Mucosa of descending colon (tissue), 3 donors: Measurements from ENCODE around the gene EFCAB7. TPM values are rescaled to one million over a fixed set of nuclear protein-coding genes. Genes with fewer than 3 reads are reported as not detected.

Experiments used
- ATAC-seq: fragments of 200-7000 bp; cut with Tn5 transposase; one replicate; pipeline ENCODE4 v1.9.1; 2020; ENCODE audit warnings: mild to moderate bottlenecking, moderate library complexity
- DNase-seq, 3 donors: peaks; one replicate each; pipeline ENCODE4 v3.0.0-alpha.2; 2020
- H3K36me3 ChIP-seq: fragments of 200-600 bp; one replicate; pipeline ENCODE4 v1.8.0; 2021; ENCODE audit warnings: low read depth, mild to moderate bottlenecking
- H3K4me1 ChIP-seq: fragments of 200-600 bp; one replicate; pipeline ENCODE4 v1.8.0; 2021; ENCODE audit warnings: low read depth, mild to moderate bottlenecking
- H3K4me3 ChIP-seq: fragments of 200-600 bp; one replicate; pipeline ENCODE4 v1.8.0; 2021; ENCODE audit warnings: mild to moderate bottlenecking
- H3K9me3 ChIP-seq: fragments of 200-600 bp; one replicate; pipeline ENCODE4 v1.8.0; 2021; ENCODE audit warnings: mild to moderate bottlenecking
- intact Hi-C, 2 donors: fragments of 100-400 bp; cut with DNase I in 1 of 2; cut with micrococcal nuclease in 1 of 2; formaldehyde crosslinking; loops; one replicate each; pipeline versions ENCODE4 v1.11.0 to v1.11.1; 2022; cut with DNase I, micrococcal nuclease
- total RNA-seq, 3 donors: library from RNA; stranded (reverse); fragmentation: NEBNext Ultra II Directional in 2 of 3; extraction: Animal tissue kit (Norgen Biotek cat#: 25700) in 2 of 3; gene quantifications; one replicate each; pipeline versions ENCODE4 v1.2.1 to v1.2.4, GENCODE V29; 2021 to 2023
- TF ChIP-seq, protein P1 (sequence below): fragments of 200-600 bp; IDR thresholded peaks from one replicate; pipeline ENCODE4 v1.8.0; 2022; ENCODE audit warnings: antibody characterized with exemption, mild to moderate bottlenecking
- donor health status: DM: no; HTN: no; CAD: no; lungs with moderate emphysema.
- donor health status: DM: no; HTN: no; CAD: no.
- donor health status: DM: no; HTN: yes; CAD: no.

The EFCAB7 gene
- total RNA-seq, 3 donors from 2014 or later, result 3.9 to 5.2 (median 4.9) TPM

DNA sequence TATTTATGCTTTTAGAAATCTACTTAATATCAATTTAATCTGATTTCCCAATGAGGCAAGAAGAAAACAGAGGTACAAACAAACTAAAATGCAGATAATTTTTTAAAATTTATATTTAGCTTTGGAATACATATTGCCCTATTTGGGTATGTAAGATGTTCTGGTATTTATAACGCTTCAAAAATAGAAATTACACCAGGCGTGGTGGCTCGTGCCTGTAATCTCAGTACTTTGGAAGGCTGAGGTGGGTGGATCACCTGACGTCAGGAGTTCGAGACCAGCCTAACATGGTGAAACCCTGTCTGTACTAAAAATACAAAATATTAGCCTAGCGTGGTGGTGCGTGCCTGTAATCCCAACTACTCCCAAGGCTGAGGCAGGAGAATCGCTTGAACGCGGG lies 13.6 kb upstream of the EFCAB7 start:
- ATAC-seq, result no peak
- TF ChIP-seq, protein P1, sequence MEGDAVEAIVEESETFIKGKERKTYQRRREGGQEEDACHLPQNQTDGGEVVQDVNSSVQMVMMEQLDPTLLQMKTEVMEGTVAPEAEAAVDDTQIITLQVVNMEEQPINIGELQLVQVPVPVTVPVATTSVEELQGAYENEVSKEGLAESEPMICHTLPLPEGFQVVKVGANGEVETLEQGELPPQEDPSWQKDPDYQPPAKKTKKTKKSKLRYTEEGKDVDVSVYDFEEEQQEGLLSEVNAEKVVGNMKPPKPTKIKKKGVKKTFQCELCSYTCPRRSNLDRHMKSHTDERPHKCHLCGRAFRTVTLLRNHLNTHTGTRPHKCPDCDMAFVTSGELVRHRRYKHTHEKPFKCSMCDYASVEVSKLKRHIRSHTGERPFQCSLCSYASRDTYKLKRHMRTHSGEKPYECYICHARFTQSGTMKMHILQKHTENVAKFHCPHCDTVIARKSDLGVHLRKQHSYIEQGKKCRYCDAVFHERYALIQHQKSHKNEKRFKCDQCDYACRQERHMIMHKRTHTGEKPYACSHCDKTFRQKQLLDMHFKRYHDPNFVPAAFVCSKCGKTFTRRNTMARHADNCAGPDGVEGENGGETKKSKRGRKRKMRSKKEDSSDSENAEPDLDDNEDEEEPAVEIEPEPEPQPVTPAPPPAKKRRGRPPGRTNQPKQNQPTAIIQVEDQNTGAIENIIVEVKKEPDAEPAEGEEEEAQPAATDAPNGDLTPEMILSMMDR, result no peak
- intact Hi-C loops, result no loop called here
- H3K36me3 ChIP-seq, result no peaks in the 10 kb centered on the region
- H3K9me3 ChIP-seq, result no peaks in the 10 kb centered on the region
- H3K4me3 ChIP-seq, result no peak overlapping the region
- H3K4me1 ChIP-seq, result no peaks in the 10 kb centered on the region
- no peak for DNase-seq

DNA sequence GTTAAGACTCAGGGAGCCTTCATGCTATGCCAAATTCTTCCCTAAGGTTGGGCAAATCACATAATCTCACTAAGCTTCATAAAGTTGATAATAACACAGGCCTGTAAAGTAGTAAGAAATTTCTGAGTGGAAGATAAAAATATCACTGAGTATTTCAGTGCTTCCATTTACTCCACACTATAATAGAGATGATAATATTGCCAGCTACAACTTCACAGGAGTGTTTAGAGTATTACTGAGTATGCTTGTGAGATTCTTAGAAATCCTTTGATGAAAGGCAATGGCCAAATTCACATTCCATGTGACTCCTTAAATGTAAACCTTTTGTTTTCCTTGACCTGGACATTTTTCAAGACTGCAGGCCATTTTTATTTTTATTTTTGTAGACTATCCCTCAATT lies 10.7 kb upstream of the EFCAB7 start:
- Histone ChIP-seq H3K4me1 (no peaks in the 10 kb centered on the region), H3K4me3 (no peak overlapping the region), H3K9me3 (no peaks in the 10 kb centered on the region), H3K36me3 (no peaks in the 10 kb centered on the region)
- intact Hi-C loops, result no loop called here
- no peak for DNase-seq
- ATAC-seq, result no peak
- TF ChIP-seq, protein P1, result no peak

DNA sequence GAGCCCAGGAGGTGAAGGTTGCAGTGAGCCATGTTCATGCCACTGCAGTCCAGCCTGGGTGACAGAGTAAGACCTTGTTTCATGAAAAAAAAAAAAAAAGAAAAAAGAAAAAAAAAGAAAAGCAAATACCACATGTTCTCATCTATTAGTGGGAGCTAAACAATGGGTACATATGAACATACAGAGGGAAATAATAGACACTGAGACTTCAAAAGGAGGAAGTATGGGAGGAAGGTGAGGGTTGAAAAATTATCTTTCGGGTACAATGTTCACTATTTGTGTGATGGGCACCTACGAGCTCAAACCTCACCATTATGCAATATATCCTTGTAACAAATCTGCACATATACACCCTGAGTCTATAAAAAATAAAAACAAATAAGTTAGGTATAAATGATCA lies 6.7 kb upstream of the EFCAB7 start:
- TF ChIP-seq, protein P1, result no peak
- Histone ChIP-seq H3K4me3 (no peak overlapping the region), H3K4me1 (no peaks in the 10 kb centered on the region), H3K36me3 (no peaks in the 10 kb centered on the region), H3K9me3 (no peaks in the 10 kb centered on the region)
- ATAC-seq (no peak), DNase-seq (no peak)
- intact Hi-C loops, result no loop called here

DNA sequence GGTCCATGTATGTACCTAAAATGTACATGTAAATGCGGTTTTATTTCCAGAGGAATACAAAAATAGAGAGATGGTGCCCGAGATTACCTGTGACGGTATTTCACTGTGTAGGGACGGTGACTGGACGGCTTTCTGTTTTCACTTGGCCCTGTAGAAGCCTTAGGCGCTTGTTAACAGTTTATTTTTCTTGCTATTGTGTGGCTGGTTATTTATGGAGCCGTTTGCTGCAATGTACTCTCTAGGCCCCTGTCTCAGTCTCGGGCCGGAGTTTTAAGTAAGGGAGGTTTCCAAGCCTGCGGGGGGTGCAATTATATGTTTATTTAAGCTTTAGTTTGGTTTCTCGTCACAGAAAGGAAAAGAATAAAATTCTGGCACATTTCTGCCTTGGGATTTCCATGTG lies 413 bp downstream of the EFCAB7 start:
- H3K9me3 ChIP-seq, result no peaks in the 10 kb centered on the region
- no peaks in the 10 kb centered on the region for H3K4me1 ChIP-seq
- H3K36me3 ChIP-seq, result no peaks in the 10 kb centered on the region
- TF ChIP-seq, protein P1, result no peak
- peak overlapping the region; percentile 27 for H3K4me3 ChIP-seq
- peak; percentile 50 for ATAC-seq
- intact Hi-C loops, result no loop called here
- no peak for DNase-seq

DNA sequence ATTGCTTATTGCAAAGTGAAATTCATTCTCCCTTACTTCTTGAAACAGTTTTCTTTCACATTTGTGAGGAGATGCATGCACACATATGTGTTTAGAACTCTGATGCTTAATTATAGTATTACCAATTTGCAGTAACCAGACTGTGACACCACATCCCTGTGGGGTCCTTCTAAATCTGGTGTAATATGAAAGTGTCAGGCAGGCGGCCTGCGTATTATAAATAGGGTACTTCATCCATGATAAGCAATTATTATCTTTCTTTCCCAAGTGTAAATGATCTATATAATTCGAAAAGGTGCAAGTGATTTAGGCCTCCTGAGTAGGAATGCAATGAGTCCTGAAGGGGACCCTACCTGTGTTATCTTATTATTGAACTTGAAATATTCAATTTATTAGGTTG lies 876 bp downstream of the EFCAB7 start:
- TF ChIP-seq, protein P1, result no peak
- no peaks in the 10 kb centered on the region for H3K9me3 ChIP-seq
- DNase-seq, result no peak
- no peaks in the 10 kb centered on the region for H3K4me1 ChIP-seq
- no peak overlapping the region for H3K4me3 ChIP-seq
- no peaks in the 10 kb centered on the region for H3K36me3 ChIP-seq
- ATAC-seq, result no peak
- intact Hi-C loops, result no loop called here

DNA sequence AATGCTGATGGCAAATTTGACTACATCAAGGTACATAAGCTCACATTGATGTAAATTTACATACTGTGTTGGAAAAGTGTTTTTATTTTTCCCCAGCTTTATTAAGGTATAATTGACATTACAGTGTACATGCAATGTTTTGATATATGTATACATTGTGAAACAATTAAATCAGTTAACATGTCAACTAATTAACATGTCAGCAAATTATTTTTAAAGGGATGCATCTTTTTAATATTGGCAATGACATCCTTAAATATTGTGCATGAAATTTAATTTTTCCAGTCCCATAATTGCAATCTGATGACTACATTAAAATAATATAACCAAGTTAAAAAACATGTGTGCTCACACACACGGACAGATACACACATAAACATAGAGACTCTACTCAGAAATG lies 9.4 kb downstream of the EFCAB7 start:
- no peaks in the 10 kb centered on the region for H3K36me3 ChIP-seq
- TF ChIP-seq, protein P1, result no peak
- intact Hi-C loops, result no loop called here
- no peak for ATAC-seq
- H3K4me3 ChIP-seq, result no peak overlapping the region
- no peaks in the 10 kb centered on the region for H3K4me1 ChIP-seq
- DNase-seq, result no peak
- no peaks in the 10 kb centered on the region for H3K9me3 ChIP-seq
